ENCODE data around the gene HIBADH. TPM values are rescaled to one million over a fixed set of nuclear protein-coding genes. Genes with fewer than 3 reads are reported as not detected.

HIBADH gene
- total RNA-seq, 1 experiment from 2014 or later = 51.5 TPM

DNA sequence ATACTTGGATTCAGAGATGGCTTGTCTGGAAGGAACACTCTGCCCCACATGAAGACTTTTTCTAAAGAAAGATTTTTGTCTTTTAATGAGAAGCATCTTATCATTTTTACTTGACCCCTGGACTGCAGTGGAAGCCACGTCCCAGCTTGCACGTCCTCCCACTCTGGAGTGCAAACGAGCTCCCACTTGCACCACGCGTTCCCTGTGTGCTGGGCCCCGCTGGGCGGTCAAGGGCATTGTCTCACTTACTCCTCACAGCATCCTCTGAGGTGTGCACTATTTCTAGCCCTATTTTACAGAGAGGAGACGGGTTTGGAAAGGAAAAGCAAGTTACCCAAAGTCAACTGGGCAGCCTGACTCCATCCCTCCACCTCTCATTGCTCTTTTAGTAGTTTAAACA is 175.2 kb downstream of the HIBADH start:
- Mint-ChIP-seq H3K4me1 (ENCODE audit: insufficient read depth, unreplicated experiment) (no peaks in the 10 kb centered on the region), H3K4me3 (ENCODE audit: unreplicated experiment) (no peak overlapping the region), H3K36me3 (ENCODE audit: insufficient read depth, unreplicated experiment) (no peaks in the 10 kb centered on the region), H3K9me3 (ENCODE audit: unreplicated experiment) (no peaks in the 10 kb centered on the region), H3K27me3 (ENCODE audit: insufficient read depth, unreplicated experiment) (peaks cover 27% of the 10 kb centered on the region), H3K27ac (ENCODE audit: low read depth, unreplicated experiment) (no peak overlapping the region)
- intact Hi-C loops (cut with micrococcal nuclease) = no loop called here
- TF ChIP-seq, protein P1, sequence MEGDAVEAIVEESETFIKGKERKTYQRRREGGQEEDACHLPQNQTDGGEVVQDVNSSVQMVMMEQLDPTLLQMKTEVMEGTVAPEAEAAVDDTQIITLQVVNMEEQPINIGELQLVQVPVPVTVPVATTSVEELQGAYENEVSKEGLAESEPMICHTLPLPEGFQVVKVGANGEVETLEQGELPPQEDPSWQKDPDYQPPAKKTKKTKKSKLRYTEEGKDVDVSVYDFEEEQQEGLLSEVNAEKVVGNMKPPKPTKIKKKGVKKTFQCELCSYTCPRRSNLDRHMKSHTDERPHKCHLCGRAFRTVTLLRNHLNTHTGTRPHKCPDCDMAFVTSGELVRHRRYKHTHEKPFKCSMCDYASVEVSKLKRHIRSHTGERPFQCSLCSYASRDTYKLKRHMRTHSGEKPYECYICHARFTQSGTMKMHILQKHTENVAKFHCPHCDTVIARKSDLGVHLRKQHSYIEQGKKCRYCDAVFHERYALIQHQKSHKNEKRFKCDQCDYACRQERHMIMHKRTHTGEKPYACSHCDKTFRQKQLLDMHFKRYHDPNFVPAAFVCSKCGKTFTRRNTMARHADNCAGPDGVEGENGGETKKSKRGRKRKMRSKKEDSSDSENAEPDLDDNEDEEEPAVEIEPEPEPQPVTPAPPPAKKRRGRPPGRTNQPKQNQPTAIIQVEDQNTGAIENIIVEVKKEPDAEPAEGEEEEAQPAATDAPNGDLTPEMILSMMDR (IDR thresholded peaks at IDR 0.05; ENCODE audit: unreplicated experiment) = no peak
- DNase-seq (ENCODE audit: unreplicated experiment) = no peak
- CTCF ChIA-PET = no interaction called here
- POLR2A ChIA-PET = no interaction called here
- no TSS peak for BruUV-seq (replicated peaks)

DNA sequence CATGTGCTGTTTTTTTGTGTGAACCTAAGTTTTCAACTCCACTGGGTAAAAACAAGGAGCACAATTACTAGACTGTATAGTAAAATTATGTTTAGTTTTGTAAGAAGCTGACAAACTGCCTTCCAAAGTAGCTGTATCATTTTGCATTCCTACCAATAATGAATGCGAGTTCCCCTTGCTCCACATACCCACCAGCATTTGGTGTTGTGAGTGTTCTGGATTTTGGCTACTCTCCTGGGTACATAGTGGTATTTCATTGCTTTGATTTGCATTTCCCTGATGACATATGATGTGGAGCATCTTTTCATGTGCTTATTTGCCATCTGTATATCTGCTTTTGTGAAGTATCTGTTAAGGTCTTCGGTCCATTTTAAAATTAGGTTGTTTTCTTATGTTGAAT is 178.2 kb downstream of the HIBADH start:
- H3K4me1 Mint-ChIP-seq (ENCODE audit: insufficient read depth, unreplicated experiment) = no peaks in the 10 kb centered on the region
- ChIA-PET CTCF (interaction anchor here (0.6 kb wide), 1 partner anchor 249 kb away, joined by 4 read pairs; no protein-coding TSS in a partner anchor), POLR2A (no interaction called here)
- no peaks in the 10 kb centered on the region for H3K36me3 Mint-ChIP-seq (ENCODE audit: insufficient read depth, unreplicated experiment)
- intact Hi-C loops (cut with micrococcal nuclease) = no loop called here
- no peaks in the 10 kb centered on the region for H3K9me3 Mint-ChIP-seq (ENCODE audit: unreplicated experiment)
- H3K4me3 Mint-ChIP-seq (ENCODE audit: unreplicated experiment) = no peak overlapping the region
- peaks cover 10% of the 10 kb centered on the region for H3K27me3 Mint-ChIP-seq (ENCODE audit: insufficient read depth, unreplicated experiment)
- BruUV-seq (replicated peaks) = no TSS peak
- TF ChIP-seq, protein P1 (IDR thresholded peaks at IDR 0.05; ENCODE audit: unreplicated experiment) = no peak
- H3K27ac Mint-ChIP-seq (ENCODE audit: low read depth, unreplicated experiment) = no peak overlapping the region
- no peak for DNase-seq (ENCODE audit: unreplicated experiment)

DNA sequence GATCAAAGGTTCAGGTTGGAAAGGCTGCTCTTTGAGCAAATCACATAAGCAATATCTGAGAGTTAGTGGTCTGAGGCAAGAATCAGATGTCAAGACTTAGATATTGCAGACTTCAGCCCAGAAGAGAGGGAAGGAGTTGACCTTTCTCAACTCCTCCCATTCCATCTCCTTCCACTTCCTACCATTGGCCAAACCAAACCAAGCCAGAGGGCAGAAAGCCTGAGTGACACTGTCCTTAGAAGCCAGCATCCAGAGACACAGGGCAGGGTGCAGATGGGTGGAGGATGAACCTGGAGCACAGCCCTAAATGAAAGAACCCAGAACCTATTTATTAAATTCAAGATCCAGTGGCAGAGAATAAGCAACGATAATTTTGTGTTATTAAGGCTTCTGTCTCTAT is 180.5 kb downstream of the HIBADH start:
- no peak overlapping the region for H3K4me3 Mint-ChIP-seq (ENCODE audit: unreplicated experiment)
- H3K27me3 Mint-ChIP-seq (ENCODE audit: insufficient read depth, unreplicated experiment) = peaks cover 7% of the 10 kb centered on the region
- ChIA-PET POLR2A (no interaction called here), CTCF (interaction anchor here (0.6 kb wide), 1 partner anchor 35 kb away, joined by 3 read pairs; no protein-coding TSS in a partner anchor)
- no TSS peak for BruUV-seq (replicated peaks)
- DNase-seq (ENCODE audit: unreplicated experiment) = no peak
- no peaks in the 10 kb centered on the region for H3K36me3 Mint-ChIP-seq (ENCODE audit: insufficient read depth, unreplicated experiment)
- no peaks in the 10 kb centered on the region for H3K4me1 Mint-ChIP-seq (ENCODE audit: insufficient read depth, unreplicated experiment)
- no peak overlapping the region for H3K27ac Mint-ChIP-seq (ENCODE audit: low read depth, unreplicated experiment)
- intact Hi-C loops (cut with micrococcal nuclease) = no loop called here
- no peaks in the 10 kb centered on the region for H3K9me3 Mint-ChIP-seq (ENCODE audit: unreplicated experiment)
- TF ChIP-seq, protein P1 (IDR thresholded peaks at IDR 0.05; ENCODE audit: unreplicated experiment) = no peak

DNA sequence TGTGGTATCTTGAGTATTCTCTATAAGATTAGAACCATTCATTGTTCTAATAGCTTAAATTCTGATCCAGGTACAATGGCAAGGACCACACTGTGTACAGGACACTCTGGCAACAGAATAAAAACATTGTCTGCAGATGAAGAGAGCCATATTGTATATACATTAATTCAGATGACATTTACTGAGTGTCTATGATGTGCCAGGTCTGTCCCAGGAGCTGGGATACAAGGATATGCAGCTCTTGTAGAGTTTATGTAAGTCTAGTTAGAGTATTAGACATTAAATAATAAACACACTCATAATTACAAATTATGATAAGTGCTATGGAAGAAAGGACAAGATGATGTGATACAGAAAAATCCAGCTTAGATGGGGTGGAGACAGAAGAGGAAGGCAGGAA is 184.1 kb downstream of the HIBADH start:
- POLR2A ChIA-PET = interaction anchor here (0.7 to 0.9 kb wide), 2 partner anchors 32 to 228 kb away, joined by 3 to 4 read pairs; no protein-coding TSS in a partner anchor
- BruUV-seq (replicated peaks) = no TSS peak
- DNase-seq (ENCODE audit: unreplicated experiment) = no peak
- Mint-ChIP-seq H3K4me1 (ENCODE audit: insufficient read depth, unreplicated experiment) (no peaks in the 10 kb centered on the region), H3K9me3 (ENCODE audit: unreplicated experiment) (no peaks in the 10 kb centered on the region), H3K36me3 (ENCODE audit: insufficient read depth, unreplicated experiment) (no peaks in the 10 kb centered on the region), H3K27me3 (ENCODE audit: insufficient read depth, unreplicated experiment) (peaks cover 9% of the 10 kb centered on the region), H3K27ac (ENCODE audit: low read depth, unreplicated experiment) (no peak overlapping the region), H3K4me3 (ENCODE audit: unreplicated experiment) (no peak overlapping the region)
- intact Hi-C loops (cut with micrococcal nuclease) = no loop called here
- CTCF ChIA-PET = interaction anchor here (0.6 to 1.6 kb wide), 3 partner anchors 12 to 128 kb away, joined by 3 read pairs; no protein-coding TSS in a partner anchor
- TF ChIP-seq, protein P1 (IDR thresholded peaks at IDR 0.05; ENCODE audit: unreplicated experiment) = no peak
